IMR-90 (cell line): Measurements from ENCODE around the gene ZNF618. TPM values are rescaled to one million over a fixed set of nuclear protein-coding genes. Genes with fewer than 3 reads are reported as not detected.

Experiments
- ATAC-seq: fragments of 200-7000 bp; cut with Tn5 transposase; 2 replicates; pipeline ENCODE4 v1.9.1; 2020; ENCODE audit warnings: low read depth, mild to moderate bottlenecking, moderate library complexity
- BruUV-seq: library from RNA; stranded (reverse); fragments of 400-500 nt; replicated peaks from 2 replicates; lab custom pipeline; 2021; lab: Mats Ljungman, UMichigan
- CTCF ChIA-PET: fragments of 300-600 bp; formaldehyde crosslinking; extraction: SDS; loops from one replicate; lab custom pipeline; 2021; ENCODE audit warnings: antibody characterized with exemption; lab: Yijun Ruan, JAX
- POLR2A ChIA-PET: fragments of 300-600 bp; sonication (Branson Sonifier 250); formaldehyde crosslinking; loops from one replicate; lab custom pipeline; 2022; ENCODE audit warnings: antibody characterized with exemption; ENCODE audit not compliant: unreplicated experiment; lab: Charles Lee
- DNase-seq: peaks from one replicate; pipeline ENCODE4 v3.0.0; 2013
- H2AFZ ChIP-seq: replicated peaks from 2 replicates; pipeline ENCODE3; 2013; ENCODE audit warnings: low read length, mild to moderate bottlenecking; ENCODE audit not compliant: poor library complexity
- H2AK5ac ChIP-seq: 2 replicates; pipeline ENCODE4 v1.6.1; 2013; ENCODE audit warnings: low read depth, low read length, inconsistent platforms
- H2AK9ac ChIP-seq: replicated peaks from 2 replicates; pipeline ENCODE3; 2013; ENCODE audit warnings: mild to moderate bottlenecking, low read depth, low read length, moderate library complexity; ENCODE audit not compliant: poor library complexity
- H2BK120ac ChIP-seq: 2 replicates; pipeline ENCODE4 v1.6.1; 2013; ENCODE audit warnings: low read depth, low read length, inconsistent platforms
- H2BK15ac ChIP-seq: 3 replicates; pipeline ENCODE4 v1.6.1; 2013; ENCODE audit warnings: low read depth, low read length, inconsistent platforms
- H2BK20ac ChIP-seq: 2 replicates; pipeline ENCODE4 v1.6.1; 2013; ENCODE audit warnings: low read depth, mild to moderate bottlenecking, inconsistent platforms, low read length, moderate library complexity
- H2BK5ac ChIP-seq: 2 replicates; pipeline ENCODE4 v1.6.1; 2013; ENCODE audit warnings: mild to moderate bottlenecking, low read depth, low read length, inconsistent platforms; ENCODE audit not compliant: poor library complexity, severe bottlenecking
- H3K14ac ChIP-seq: replicated peaks from 2 replicates; pipeline ENCODE4 v1.6.1; 2013; ENCODE audit warnings: low read depth, low read length, inconsistent platforms
- H3K18ac ChIP-seq: 2 replicates; pipeline ENCODE4 v1.6.1; 2013; ENCODE audit warnings: low read depth, low read length, control low read depth
- H3K23ac ChIP-seq: 2 replicates; pipeline ENCODE4 v1.6.1; 2013; ENCODE audit warnings: low read depth, low read length, inconsistent platforms
- H3K27ac ChIP-seq: 2 replicates; pipeline ENCODE4 v1.5.1; 2013; ENCODE audit warnings: mild to moderate bottlenecking, control low read depth, low read length; ENCODE audit not compliant: insufficient read depth
- H3K27me3 ChIP-seq: 2 replicates; pipeline ENCODE4 v1.6.1; 2013; ENCODE audit warnings: low read length; ENCODE audit not compliant: control insufficient read depth, insufficient read depth
- H3K36me3 ChIP-seq: 2 replicates; pipeline ENCODE4 v1.6.1; 2013; ENCODE audit warnings: low read length, mixed read lengths; ENCODE audit not compliant: control insufficient read depth, insufficient read depth
- H3K4ac ChIP-seq: 2 replicates; pipeline ENCODE4 v1.6.1; 2013; ENCODE audit warnings: low read depth, low read length, inconsistent platforms
- H3K4me1 ChIP-seq: 2 replicates; pipeline ENCODE4 v1.6.1; 2013; ENCODE audit warnings: low read length, mixed read lengths; ENCODE audit not compliant: control insufficient read depth, insufficient read depth
- H3K4me2 ChIP-seq: 2 replicates; pipeline ENCODE4 v1.6.1; 2013; ENCODE audit warnings: low read depth, mild to moderate bottlenecking, control low read depth, low read length, moderate library complexity
- H3K4me3 ChIP-seq: 2 replicates; pipeline ENCODE4 v1.5.1; 2013; ENCODE audit warnings: low read depth, mild to moderate bottlenecking, control low read depth, low read length, moderate library complexity; ENCODE audit not compliant: insufficient read depth
- H3K56ac ChIP-seq: 2 replicates; pipeline ENCODE4 v1.6.1; 2013; ENCODE audit warnings: low read length, inconsistent platforms; ENCODE audit not compliant: insufficient read depth; ENCODE audit errors: extremely low read depth
- H3K79me1 ChIP-seq, 2 experiments: 2 replicates each; pipeline ENCODE4 v1.6.1; 2013; ENCODE audit warnings: low read length in 2 of 2, inconsistent platforms in 1 of 2, low read depth in 1 of 2
- H3K9ac ChIP-seq: 2 replicates; pipeline ENCODE4 v1.6.1; 2013; ENCODE audit warnings: low read depth, low read length, control low read depth
- H3K9me1 ChIP-seq: 2 replicates; pipeline ENCODE4 v1.6.1; 2013; ENCODE audit warnings: low read length, inconsistent platforms; ENCODE audit not compliant: insufficient read depth
- H3K9me3 ChIP-seq: 2 replicates; pipeline ENCODE4 v1.6.1; 2013; ENCODE audit warnings: low read length; ENCODE audit not compliant: control insufficient read depth, insufficient read depth
- H4K20me1 ChIP-seq: 2 replicates; pipeline ENCODE4 v1.6.1; 2013; ENCODE audit warnings: low read length, inconsistent platforms; ENCODE audit not compliant: insufficient read depth
- H4K5ac ChIP-seq: 2 replicates; pipeline ENCODE4 v1.6.1; 2013; ENCODE audit warnings: mild to moderate bottlenecking, low read depth, low read length, control low read depth
- H4K8ac ChIP-seq, 2 experiments: 2 replicates each; pipeline ENCODE4 v1.6.1; 2013; ENCODE audit warnings: low read depth in 2 of 2, low read length in 2 of 2, control low read depth in 1 of 2, inconsistent platforms in 1 of 2
- H4K91ac ChIP-seq: 2 replicates; pipeline ENCODE4 v1.6.1; 2013; ENCODE audit warnings: low read depth, low read length, inconsistent platforms; ENCODE audit not compliant: insufficient read depth
- CEBPB ChIP-seq: IDR thresholded peaks from 2 replicates; pipeline ENCODE4 v1.6.1; 2012; ENCODE audit warnings: low read depth, low read length, improper control_type of control experiment
- FOS ChIP-seq: fragments of 150-350 bp; IDR thresholded peaks from 2 replicates; pipeline ENCODE4 v1.6.1; 2016; ENCODE audit warnings: low read depth, low read length
- MXI1 ChIP-seq: IDR thresholded peaks from 2 replicates; pipeline ENCODE4 v1.6.1; 2012; ENCODE audit warnings: low read depth, mild to moderate bottlenecking, low read length, moderate library complexity, borderline replicate concordance
- NFE2L2 ChIP-seq: fragments of 150-350 bp; IDR thresholded peaks from 2 replicates; pipeline ENCODE4 v1.6.1; 2016; ENCODE audit warnings: low read depth, mild to moderate bottlenecking, low read length
- RAD21 ChIP-seq: IDR thresholded peaks from 2 replicates; pipeline ENCODE4 v1.6.1; 2012; ENCODE audit warnings: low read length, improper control_type of control experiment
- RCOR1 ChIP-seq: IDR thresholded peaks from 2 replicates; pipeline ENCODE4 v1.6.1; 2012; ENCODE audit warnings: mild to moderate bottlenecking, low read length, improper control_type of control experiment; ENCODE audit not compliant: insufficient replicate concordance
- RFX5 ChIP-seq: IDR thresholded peaks from 2 replicates; pipeline ENCODE4 v1.8.0; 2012; ENCODE audit warnings: low read depth, mild to moderate bottlenecking, low read length, moderate library complexity
- WGBS, 2 experiments: methylation state at CpG; one replicate each; pipeline versions ENCODE4 v1.1.5 to v1.1.7; 2013; ENCODE audit warnings: missing lambda C conversion rate in 2 of 2; ENCODE audit not compliant: insufficient read length in 1 of 2; ENCODE audit errors: extremely low coverage in 2 of 2; 5-methylcytosine and 5-hydroxymethylcytosine counted together
- dilution Hi-C: fragments of 300-500 bp; cut with HindIII; formaldehyde crosslinking; loops from one replicate; pipeline ENCODE4 v1.14.3; 2018; ENCODE audit warnings: low sequenced_read_pairs; ENCODE audit not compliant: unreplicated experiment
- in situ Hi-C: fragments of 300-500 bp; cut with MboI; formaldehyde crosslinking; loops from 3 replicates; pipeline ENCODE4 v1.14.3; 2019; ENCODE audit warnings: low sequenced_read_pairs, inconsistent platforms, mixed read lengths
- intact Hi-C: fragments of 100-400 bp; cut with micrococcal nuclease; formaldehyde crosslinking; loops from 2 replicates; pipeline ENCODE4 v1.10.0; 2022
- polyA plus RNA-seq, 3 experiments: library from polyadenylated mRNA; depleted of rRNA; stranded (reverse); fragments of >200 nt; gene quantifications; 2 replicates each; pipeline ENCODE4 v1.2.3, GENCODE V29; 2012; ENCODE audit warnings: low replicate concordance in 1 of 3
- total RNA-seq: library from RNA; depleted of rRNA; stranded (reverse); fragments of >200 nt; gene quantifications from 2 replicates; pipeline ENCODE4 v1.2.3, GENCODE V29; 2012
- TF ChIP-seq, protein P1 (sequence below): fragments of 150-350 bp; IDR thresholded peaks from 2 replicates; pipeline ENCODE4 v1.6.1; 2017; ENCODE audit warnings: mild to moderate bottlenecking, antibody characterized with exemption, low read length, low read depth
- TF ChIP-seq, protein P2 (sequence below): fragments of 150-350 bp; IDR thresholded peaks from 2 replicates; pipeline ENCODE4 v1.6.1; 2016; ENCODE audit warnings: low read depth, mild to moderate bottlenecking, low read length, moderate library complexity, borderline replicate concordance
- TF ChIP-seq, protein P3 (sequence below): conservative IDR thresholded peaks from 2 replicates; pipeline ENCODE4 v1.5.1; 2012; ENCODE audit warnings: mild to moderate bottlenecking, low read depth, low read length, improper control_type of control experiment

ZNF618 gene
- total and polyA plus RNA-seq, 2 of the 4 experiments (the other 2 are of a cell fraction), result 8.2 to 9.4 TPM

DNA sequence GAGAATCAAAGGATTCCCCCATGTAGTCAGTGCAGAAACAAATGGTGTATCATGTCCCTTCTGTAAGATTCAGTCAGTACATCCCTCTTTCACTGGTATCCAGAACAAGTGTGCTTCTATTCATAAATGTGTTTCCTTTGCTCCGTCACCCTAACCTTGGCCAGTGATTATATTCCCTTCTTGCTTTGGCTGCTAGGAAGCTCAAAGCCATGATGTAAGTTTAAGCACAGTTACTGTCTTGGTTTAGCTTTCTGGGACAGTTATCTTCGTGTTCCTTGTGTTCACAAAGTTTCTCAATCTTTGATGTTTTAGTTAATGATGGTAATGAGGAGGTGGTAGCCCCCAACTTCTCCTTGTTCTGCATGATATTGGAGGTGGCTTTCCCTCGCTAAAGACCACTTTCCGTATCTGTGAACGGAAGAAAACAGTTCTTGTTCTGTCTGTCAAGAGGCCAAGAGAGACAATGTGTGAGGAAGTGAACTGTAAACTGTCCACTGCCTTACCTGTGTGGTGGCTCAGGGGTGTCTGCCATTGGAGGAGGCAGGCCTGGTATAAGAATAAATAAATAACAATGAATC lies 204.2 kb downstream of the ZNF618 start:
- dilution Hi-C loops, result no loop called here
- Histone ChIP-seq H4K5ac (no peak overlapping the region), H3K4me1 (no peaks in the 10 kb centered on the region; the same call in 1 of the 2 replicates), H4K8ac (no peak overlapping the region), H3K56ac (no peak overlapping the region), H2BK5ac (no peak overlapping the region), H2BK20ac (no peak overlapping the region), H3K23ac (no peak overlapping the region), H2BK15ac (no peak overlapping the region), H4K91ac (no peak overlapping the region), H3K4me2 (no peak overlapping the region), H3K9me3 (no peaks in the 10 kb centered on the region; the same call in 1 of the 2 replicates), H3K9me1 (no peaks in the 10 kb centered on the region), H3K14ac (no peak overlapping the region), H3K27ac (no peak overlapping the region), H2BK120ac (no peak overlapping the region), H3K9ac (no peak overlapping the region), H3K27me3 (peaks cover 41% of the 10 kb centered on the region), H4K20me1 (no peaks in the 10 kb centered on the region; the same call in 1 of the 2 replicates), H2AK9ac (no peak overlapping the region), H3K18ac (no peak overlapping the region), H3K79me1 (no peaks in the 10 kb centered on the region), H3K4ac (no peak overlapping the region), H3K4me3 (no peak overlapping the region), H3K36me3 (no peaks in the 10 kb centered on the region), H2AFZ (no peak overlapping the region), H2AK5ac (no peak overlapping the region)
- no TSS peak for BruUV-seq
- intact Hi-C loops, result no loop called here
- in situ Hi-C loops, result no loop called here
- POLR2A ChIA-PET, result interaction anchor here (0.6 kb wide), 1 partner anchor 85 kb away, joined by 3 read pairs; no protein-coding TSS in a partner anchor
- 17% methylated on average over 1 of the region's 5 CpGs; no CpG with 5 or more reads in 1 of the 2 experiments for WGBS, 2 experiments
- TF ChIP-seq, protein P1, sequence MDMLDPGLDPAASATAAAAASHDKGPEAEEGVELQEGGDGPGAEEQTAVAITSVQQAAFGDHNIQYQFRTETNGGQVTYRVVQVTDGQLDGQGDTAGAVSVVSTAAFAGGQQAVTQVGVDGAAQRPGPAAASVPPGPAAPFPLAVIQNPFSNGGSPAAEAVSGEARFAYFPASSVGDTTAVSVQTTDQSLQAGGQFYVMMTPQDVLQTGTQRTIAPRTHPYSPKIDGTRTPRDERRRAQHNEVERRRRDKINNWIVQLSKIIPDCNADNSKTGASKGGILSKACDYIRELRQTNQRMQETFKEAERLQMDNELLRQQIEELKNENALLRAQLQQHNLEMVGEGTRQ, result no peak
- TF ChIP-seq NFE2L2, result no peak
- no peak for TF ChIP-seq RAD21
- TF ChIP-seq MXI1, result no peak
- TF ChIP-seq, protein P2, sequence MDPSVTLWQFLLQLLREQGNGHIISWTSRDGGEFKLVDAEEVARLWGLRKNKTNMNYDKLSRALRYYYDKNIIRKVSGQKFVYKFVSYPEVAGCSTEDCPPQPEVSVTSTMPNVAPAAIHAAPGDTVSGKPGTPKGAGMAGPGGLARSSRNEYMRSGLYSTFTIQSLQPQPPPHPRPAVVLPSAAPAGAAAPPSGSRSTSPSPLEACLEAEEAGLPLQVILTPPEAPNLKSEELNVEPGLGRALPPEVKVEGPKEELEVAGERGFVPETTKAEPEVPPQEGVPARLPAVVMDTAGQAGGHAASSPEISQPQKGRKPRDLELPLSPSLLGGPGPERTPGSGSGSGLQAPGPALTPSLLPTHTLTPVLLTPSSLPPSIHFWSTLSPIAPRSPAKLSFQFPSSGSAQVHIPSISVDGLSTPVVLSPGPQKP, result no peak
- TF ChIP-seq FOS, result no peak
- TF ChIP-seq RCOR1, result no peak
- TF ChIP-seq, protein P3, sequence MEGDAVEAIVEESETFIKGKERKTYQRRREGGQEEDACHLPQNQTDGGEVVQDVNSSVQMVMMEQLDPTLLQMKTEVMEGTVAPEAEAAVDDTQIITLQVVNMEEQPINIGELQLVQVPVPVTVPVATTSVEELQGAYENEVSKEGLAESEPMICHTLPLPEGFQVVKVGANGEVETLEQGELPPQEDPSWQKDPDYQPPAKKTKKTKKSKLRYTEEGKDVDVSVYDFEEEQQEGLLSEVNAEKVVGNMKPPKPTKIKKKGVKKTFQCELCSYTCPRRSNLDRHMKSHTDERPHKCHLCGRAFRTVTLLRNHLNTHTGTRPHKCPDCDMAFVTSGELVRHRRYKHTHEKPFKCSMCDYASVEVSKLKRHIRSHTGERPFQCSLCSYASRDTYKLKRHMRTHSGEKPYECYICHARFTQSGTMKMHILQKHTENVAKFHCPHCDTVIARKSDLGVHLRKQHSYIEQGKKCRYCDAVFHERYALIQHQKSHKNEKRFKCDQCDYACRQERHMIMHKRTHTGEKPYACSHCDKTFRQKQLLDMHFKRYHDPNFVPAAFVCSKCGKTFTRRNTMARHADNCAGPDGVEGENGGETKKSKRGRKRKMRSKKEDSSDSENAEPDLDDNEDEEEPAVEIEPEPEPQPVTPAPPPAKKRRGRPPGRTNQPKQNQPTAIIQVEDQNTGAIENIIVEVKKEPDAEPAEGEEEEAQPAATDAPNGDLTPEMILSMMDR, result no peak
- no peak for TF ChIP-seq RFX5
- TF ChIP-seq CEBPB, result no peak
- no peak for DNase-seq
- CTCF ChIA-PET, result no interaction called here
- ATAC-seq, result no peak
